ENCODE data around the gene MVP. TPM values are rescaled to one million over a fixed set of nuclear protein-coding genes. Genes with fewer than 3 reads are reported as not detected.

Gene MVP
- total RNA-seq, 1 experiment from 2014 or later = 164 TPM

DNA sequence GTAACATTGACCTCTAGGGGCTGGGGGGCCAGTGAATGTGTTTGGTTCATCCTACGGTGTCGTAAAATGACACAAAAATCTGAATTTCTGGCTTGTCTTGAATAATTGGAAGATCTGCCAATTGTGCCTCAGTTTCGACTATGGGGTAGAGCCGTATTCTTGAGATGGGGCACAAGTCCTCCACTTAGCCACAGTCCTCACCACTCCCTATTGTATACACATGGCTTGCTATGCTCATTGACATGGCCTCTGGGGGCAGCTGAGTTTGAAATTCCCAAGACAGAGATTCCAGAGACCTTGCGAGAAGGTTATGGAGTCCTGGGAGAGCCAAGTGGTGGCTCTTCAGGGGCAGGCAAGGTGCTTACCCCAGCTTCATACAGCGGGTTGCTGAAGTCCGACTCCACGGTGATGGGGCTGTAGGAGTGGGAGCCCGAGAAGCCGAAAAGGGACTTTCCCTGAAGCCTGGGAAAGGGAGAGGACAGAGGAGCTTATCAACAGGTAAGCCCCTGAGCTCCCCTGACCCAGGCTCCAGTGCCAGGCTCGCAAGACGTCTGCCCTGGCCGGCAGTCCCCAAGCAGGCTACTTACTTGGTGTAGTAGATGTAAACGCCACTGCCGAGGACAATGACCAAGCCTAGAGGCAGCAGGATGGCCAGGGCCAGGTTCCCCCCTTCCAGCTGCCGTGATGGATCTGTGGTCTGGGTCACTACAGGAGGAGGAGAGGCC is 51.7 kb downstream of the MVP start:
- BruUV-seq (replicated peaks) = no TSS peak
- TF ChIP-seq, protein P1, sequence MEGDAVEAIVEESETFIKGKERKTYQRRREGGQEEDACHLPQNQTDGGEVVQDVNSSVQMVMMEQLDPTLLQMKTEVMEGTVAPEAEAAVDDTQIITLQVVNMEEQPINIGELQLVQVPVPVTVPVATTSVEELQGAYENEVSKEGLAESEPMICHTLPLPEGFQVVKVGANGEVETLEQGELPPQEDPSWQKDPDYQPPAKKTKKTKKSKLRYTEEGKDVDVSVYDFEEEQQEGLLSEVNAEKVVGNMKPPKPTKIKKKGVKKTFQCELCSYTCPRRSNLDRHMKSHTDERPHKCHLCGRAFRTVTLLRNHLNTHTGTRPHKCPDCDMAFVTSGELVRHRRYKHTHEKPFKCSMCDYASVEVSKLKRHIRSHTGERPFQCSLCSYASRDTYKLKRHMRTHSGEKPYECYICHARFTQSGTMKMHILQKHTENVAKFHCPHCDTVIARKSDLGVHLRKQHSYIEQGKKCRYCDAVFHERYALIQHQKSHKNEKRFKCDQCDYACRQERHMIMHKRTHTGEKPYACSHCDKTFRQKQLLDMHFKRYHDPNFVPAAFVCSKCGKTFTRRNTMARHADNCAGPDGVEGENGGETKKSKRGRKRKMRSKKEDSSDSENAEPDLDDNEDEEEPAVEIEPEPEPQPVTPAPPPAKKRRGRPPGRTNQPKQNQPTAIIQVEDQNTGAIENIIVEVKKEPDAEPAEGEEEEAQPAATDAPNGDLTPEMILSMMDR (IDR thresholded peaks at IDR 0.05; ENCODE audit: unreplicated experiment) = no peak
- Mint-ChIP-seq H3K27me3 (ENCODE audit: unreplicated experiment) (peaks cover 13% of the 10 kb centered on the region), H3K9me3 (ENCODE audit: low read depth, unreplicated experiment) (no peaks in the 10 kb centered on the region), H3K4me1 (ENCODE audit: low read depth, unreplicated experiment) (no peaks in the 10 kb centered on the region), H3K4me3 (ENCODE audit: low read depth, unreplicated experiment) (no peak overlapping the region), H3K36me3 (ENCODE audit: insufficient read depth, unreplicated experiment) (peaks cover 3% of the 10 kb centered on the region), H3K27ac (ENCODE audit: unreplicated experiment) (no peak overlapping the region)
- DNase-seq = no peak
- intact Hi-C loops (cut with micrococcal nuclease; ENCODE audit: unreplicated experiment) = no loop called here
- CTCF ChIA-PET = no interaction called here

DNA sequence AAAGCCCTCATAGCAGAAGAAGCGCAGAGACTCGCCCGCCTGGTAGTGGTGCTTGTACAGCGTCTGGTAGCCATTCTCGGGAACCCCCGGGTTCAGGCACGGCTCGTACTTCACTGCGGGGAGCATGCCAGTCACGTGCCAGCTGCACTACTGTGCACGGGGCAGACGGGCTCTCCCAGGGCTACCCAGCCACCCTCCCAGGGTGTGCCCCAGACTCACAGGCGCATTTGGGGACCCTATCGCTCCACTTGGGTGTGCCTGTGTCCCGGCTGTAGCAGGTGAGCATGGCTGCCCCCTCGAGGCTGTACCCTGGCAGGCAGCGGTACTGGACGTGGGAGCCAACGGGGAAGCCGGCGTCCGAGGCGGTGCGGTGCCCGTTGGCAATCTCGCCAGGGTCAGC is 53.1 kb downstream of the MVP start:
- BruUV-seq (replicated peaks) = no TSS peak
- CTCF ChIA-PET = no interaction called here

DNA sequence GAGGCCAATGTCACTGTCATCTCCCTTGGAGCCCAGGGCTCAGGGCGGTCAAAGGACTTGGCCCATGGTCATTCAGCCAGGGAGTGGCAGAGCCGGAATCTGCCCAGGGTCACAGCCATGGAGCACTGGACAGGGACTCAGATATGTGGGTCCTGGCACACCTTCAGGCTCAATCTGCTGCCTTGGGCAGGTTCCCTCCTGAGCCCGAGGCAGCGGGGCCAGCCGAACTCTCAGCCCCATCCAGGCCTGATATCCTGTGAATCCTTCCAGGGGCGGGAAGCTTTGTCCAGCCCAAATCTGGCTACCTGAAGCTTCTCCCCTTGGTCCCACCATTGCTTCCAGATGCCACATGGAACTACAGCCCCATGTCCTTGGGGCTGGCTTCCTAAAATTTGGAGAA is 54.9 kb downstream of the MVP start:
- intact Hi-C loops (cut with micrococcal nuclease; ENCODE audit: unreplicated experiment) = no loop called here
- no peaks in the 10 kb centered on the region for H3K9me3 Mint-ChIP-seq (ENCODE audit: low read depth, unreplicated experiment)
- H3K4me3 Mint-ChIP-seq (ENCODE audit: low read depth, unreplicated experiment) = no peak overlapping the region
- CTCF ChIA-PET = interaction anchor here (0.6 to 0.9 kb wide), 4 partner anchors 15 to 27 kb away, joined by 3 to 5 read pairs (median 4); no protein-coding TSS in a partner anchor
- TF ChIP-seq, protein P1 (IDR thresholded peaks at IDR 0.05; ENCODE audit: unreplicated experiment) = no peak
- no TSS peak for BruUV-seq (replicated peaks)
- H3K27me3 Mint-ChIP-seq (ENCODE audit: unreplicated experiment) = no peaks in the 10 kb centered on the region
- no peak overlapping the region for H3K27ac Mint-ChIP-seq (ENCODE audit: unreplicated experiment)
- DNase-seq = no peak
- no peaks in the 10 kb centered on the region for H3K4me1 Mint-ChIP-seq (ENCODE audit: low read depth, unreplicated experiment)
- H3K36me3 Mint-ChIP-seq (ENCODE audit: insufficient read depth, unreplicated experiment) = peaks cover 16% of the 10 kb centered on the region

More for the DNA sequence above, 53.1 kb downstream of the MVP start:
- intact Hi-C loops (cut with micrococcal nuclease; ENCODE audit: unreplicated experiment) = no loop called here
- H3K27me3 Mint-ChIP-seq (ENCODE audit: unreplicated experiment) = peaks cover 2% of the 10 kb centered on the region
- no peak for DNase-seq
- H3K4me1 Mint-ChIP-seq (ENCODE audit: low read depth, unreplicated experiment) = no peaks in the 10 kb centered on the region
- H3K36me3 Mint-ChIP-seq (ENCODE audit: insufficient read depth, unreplicated experiment) = peaks cover 12% of the 10 kb centered on the region
- TF ChIP-seq, protein P1 (IDR thresholded peaks at IDR 0.05; ENCODE audit: unreplicated experiment) = no peak
- no peaks in the 10 kb centered on the region for H3K9me3 Mint-ChIP-seq (ENCODE audit: low read depth, unreplicated experiment)
- no peak overlapping the region for H3K4me3 Mint-ChIP-seq (ENCODE audit: low read depth, unreplicated experiment)
- no peak overlapping the region for H3K27ac Mint-ChIP-seq (ENCODE audit: unreplicated experiment)

DNA sequence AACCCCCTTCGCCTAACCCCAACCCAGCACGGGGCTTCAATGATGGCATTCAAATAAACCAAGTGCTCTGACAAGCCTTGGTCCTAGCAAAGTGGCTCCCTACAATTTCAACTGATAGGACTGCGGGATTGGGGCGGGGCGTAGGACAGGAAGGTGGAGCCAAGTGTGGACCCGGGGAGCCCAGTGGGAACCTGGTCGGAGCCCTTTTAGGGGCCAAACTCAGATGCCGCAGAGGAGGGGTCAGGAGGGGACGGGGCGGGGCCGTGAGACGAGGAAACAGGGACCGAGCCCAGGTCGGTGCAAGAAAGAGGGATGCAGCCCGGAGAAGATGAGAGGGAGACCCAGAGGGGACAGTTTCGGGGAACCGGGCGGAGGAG is 55.9 kb downstream of the MVP start:
- H3K4me3 Mint-ChIP-seq (ENCODE audit: low read depth, unreplicated experiment) = no peak overlapping the region
- intact Hi-C loops (cut with micrococcal nuclease; ENCODE audit: unreplicated experiment) = no loop called here
- no peaks in the 10 kb centered on the region for H3K27me3 Mint-ChIP-seq (ENCODE audit: unreplicated experiment)

More for the DNA sequence above, 55.9 kb downstream of the MVP start:
- CTCF ChIA-PET = no interaction called here
- TF ChIP-seq, protein P1 (IDR thresholded peaks at IDR 0.05; ENCODE audit: unreplicated experiment) = no peak
- DNase-seq = no peak
- H3K4me1 Mint-ChIP-seq (ENCODE audit: low read depth, unreplicated experiment) = no peaks in the 10 kb centered on the region
- no peaks in the 10 kb centered on the region for H3K9me3 Mint-ChIP-seq (ENCODE audit: low read depth, unreplicated experiment)
- peaks cover 16% of the 10 kb centered on the region for H3K36me3 Mint-ChIP-seq (ENCODE audit: insufficient read depth, unreplicated experiment)
- no TSS peak for BruUV-seq (replicated peaks)
- no peak overlapping the region for H3K27ac Mint-ChIP-seq (ENCODE audit: unreplicated experiment)
